HCT116 (cell line): ENCODE measurements around the gene IGSF21. TPM values are rescaled to one million over a fixed set of nuclear protein-coding genes. Genes with fewer than 3 reads are reported as not detected.
A peak's percentile ranks its signal among the peaks of the same experiment; 100 is the strongest.

ENCODE experiments used
- ATAC-seq: fragments of 200-7000 bp; cut with Tn5 transposase; 2 replicates; pipeline ENCODE4 v1.9.1; 2020; ENCODE audit warnings: mild to moderate bottlenecking, moderate library complexity
- BruUV-seq: library from RNA; stranded (reverse); fragments of 400-500 nt; replicated peaks from 2 replicates; lab custom pipeline; 2021; lab: Mats Ljungman, UMichigan
- CTCF ChIA-PET: fragments of 300-600 bp; sonication (Branson Sonifier 250); formaldehyde crosslinking; loops from one replicate; lab custom pipeline; 2021; ENCODE audit warnings: antibody characterized with exemption; lab: Charles Lee
- POLR2A ChIA-PET: fragments of 300-600, 350-600 bp; sonication (Branson Sonifier 250); formaldehyde crosslinking; loops from one replicate; lab custom pipeline; 2021; ENCODE audit warnings: antibody characterized with exemption; lab: Charles Lee
- RAD21 ChIA-PET, 2 experiments: fragments of 300-600 bp; sonication (Branson Sonifier 250); formaldehyde crosslinking; loops; one replicate each; lab custom pipeline; 2023; ENCODE audit warnings: low total read pairs in 2 of 2; ENCODE audit not compliant: uncharacterized antibody in 2 of 2, unreplicated experiment in 2 of 2, low non-redundant PET in 1 of 2; lab: Charles Lee
- DNase-seq: peaks from one replicate; pipeline ENCODE4 v3.0.0-alpha.2; 2010; ENCODE audit warnings: low read depth, low spot score
- H2AFZ ChIP-seq: fragments of 200-600 bp; shearing (Covaris generic), sonication (generic); 2 replicates; pipeline ENCODE4 v1.6.1; 2017; ENCODE audit warnings: low read depth, mixed run types, mixed read lengths, antibody characterized with exemption, low read length; ENCODE audit not compliant: poor library complexity, severe bottlenecking
- H3K27ac ChIP-seq: 2 replicates; pipeline ENCODE4 v1.5.1; 2012; ENCODE audit warnings: low read depth, low read length
- H3K27me3 ChIP-seq: fragments of 200-600 bp; sonication (generic); 2 replicates; pipeline ENCODE4 v1.6.1; 2016; ENCODE audit warnings: mixed run types, low read length, mixed read lengths; ENCODE audit not compliant: insufficient read depth
- H3K36me3 ChIP-seq, 2 experiments: fragments of 200-500 bp in 1 of 2; fragments of 200-600 bp in 1 of 2; sonication (Bioruptor generic) in 1 of 2; sonication (generic) in 1 of 2; 2 replicates each; pipeline versions ENCODE4 v1.5.1 to v1.6.1; 2014 to 2016; ENCODE audit warnings: low read length in 2 of 2, inconsistent platforms in 1 of 2, mixed read lengths in 1 of 2, mixed run types in 1 of 2; ENCODE audit not compliant: insufficient read depth in 2 of 2, control insufficient read depth in 1 of 2
- H3K4me1 ChIP-seq, 2 experiments: fragments of 200-600 bp in 1 of 2; sonication (generic) in 1 of 2; 2 replicates each; pipeline versions ENCODE4 v1.5.1 to v1.6.1; 2012 to 2017; ENCODE audit warnings: low read length in 2 of 2, inconsistent platforms in 1 of 2, mild to moderate bottlenecking in 1 of 2, mixed read lengths in 1 of 2, mixed run types in 1 of 2, moderate library complexity in 1 of 2; ENCODE audit not compliant: insufficient read depth in 2 of 2, control insufficient read depth in 1 of 2
- H3K4me2 ChIP-seq: fragments of 200-600 bp; sonication (generic); 2 replicates; pipeline ENCODE4 v1.6.1; 2017; ENCODE audit warnings: mixed run types, low read length, mixed read lengths
- H3K4me3 ChIP-seq, 2 experiments: fragments of 200-600 bp in 1 of 2; sonication (generic) in 1 of 2; replicated peaks in 1 of 2; 2 replicates each; pipeline ENCODE4 v1.5.1; 2011 to 2016; ENCODE audit warnings: low read length in 2 of 2, control low read depth in 1 of 2, low read depth in 1 of 2, mild to moderate bottlenecking in 1 of 2, mixed read lengths in 1 of 2, mixed run types in 1 of 2
- H3K79me2 ChIP-seq: fragments of 200-600 bp; sonication (generic); 2 replicates; pipeline ENCODE4 v1.6.1; 2017; ENCODE audit warnings: mild to moderate bottlenecking, mixed run types, low read length, moderate library complexity, mixed read lengths; ENCODE audit not compliant: insufficient read depth
- H3K9ac ChIP-seq: fragments of 200-600 bp; sonication (generic); 2 replicates; pipeline ENCODE4 v1.6.1; 2016; ENCODE audit warnings: low read length, mixed read lengths
- H3K9me2 ChIP-seq: fragments of 200-600 bp; sonication (generic), shearing (Covaris generic); 2 replicates; pipeline ENCODE4 v1.6.1; 2017; ENCODE audit warnings: mixed run types, mild to moderate bottlenecking, moderate library complexity; ENCODE audit not compliant: insufficient read depth
- H3K9me3 ChIP-seq, 2 experiments: fragments of 200-500 bp in 1 of 2; fragments of 200-600 bp in 1 of 2; sonication (Bioruptor generic) in 1 of 2; sonication (generic) in 1 of 2; 2 replicates each; pipeline ENCODE4 v1.6.1; 2014 to 2017; ENCODE audit warnings: low read length in 2 of 2, mixed read lengths in 2 of 2, inconsistent platforms in 1 of 2, low read depth in 1 of 2, mild to moderate bottlenecking in 1 of 2, mixed run types in 1 of 2, moderate library complexity in 1 of 2; ENCODE audit not compliant: control insufficient read depth in 1 of 2, insufficient read depth in 1 of 2
- H4K20me1 ChIP-seq: fragments of 200-600 bp; sonication (generic), shearing (Covaris generic); 2 replicates; pipeline ENCODE4 v1.6.1; 2017; ENCODE audit warnings: mixed run types, mild to moderate bottlenecking, moderate library complexity; ENCODE audit not compliant: insufficient read depth
- CBX3 ChIP-seq: IDR thresholded peaks from 2 replicates; pipeline ENCODE4 v1.6.1; 2012; ENCODE audit warnings: low read depth
- RAD21 ChIP-seq: IDR thresholded peaks from 2 replicates; pipeline ENCODE4 v1.6.1; 2012; ENCODE audit warnings: low read depth, mild to moderate bottlenecking
- SRF ChIP-seq: IDR thresholded peaks from 2 replicates; pipeline ENCODE4 v1.6.1; 2012; ENCODE audit warnings: low read depth
- TCF7L2 ChIP-seq: IDR thresholded peaks from 2 replicates; pipeline ENCODE4 v1.7.0; 2011; ENCODE audit warnings: borderline replicate concordance, inconsistent platforms; ENCODE audit not compliant: insufficient read depth, insufficient read length; ENCODE audit errors: extremely low read depth
- ZFX ChIP-seq: fragments of 450-650 bp; IDR thresholded peaks from 2 replicates; pipeline ENCODE4 v1.6.1; 2017
- intact Hi-C: fragments of 100-400 bp; cut with micrococcal nuclease; formaldehyde crosslinking; loops from 2 replicates; pipeline ENCODE4 v1.10.0; 2022
- total RNA-seq: library from RNA; stranded (reverse); gene quantifications from one replicate; pipeline ENCODE4 v1.2.1, GENCODE V29; 2021; ENCODE audit not compliant: unreplicated experiment

Gene IGSF21
- total RNA-seq, 1 experiment from 2014 or later: not detected

DNA sequence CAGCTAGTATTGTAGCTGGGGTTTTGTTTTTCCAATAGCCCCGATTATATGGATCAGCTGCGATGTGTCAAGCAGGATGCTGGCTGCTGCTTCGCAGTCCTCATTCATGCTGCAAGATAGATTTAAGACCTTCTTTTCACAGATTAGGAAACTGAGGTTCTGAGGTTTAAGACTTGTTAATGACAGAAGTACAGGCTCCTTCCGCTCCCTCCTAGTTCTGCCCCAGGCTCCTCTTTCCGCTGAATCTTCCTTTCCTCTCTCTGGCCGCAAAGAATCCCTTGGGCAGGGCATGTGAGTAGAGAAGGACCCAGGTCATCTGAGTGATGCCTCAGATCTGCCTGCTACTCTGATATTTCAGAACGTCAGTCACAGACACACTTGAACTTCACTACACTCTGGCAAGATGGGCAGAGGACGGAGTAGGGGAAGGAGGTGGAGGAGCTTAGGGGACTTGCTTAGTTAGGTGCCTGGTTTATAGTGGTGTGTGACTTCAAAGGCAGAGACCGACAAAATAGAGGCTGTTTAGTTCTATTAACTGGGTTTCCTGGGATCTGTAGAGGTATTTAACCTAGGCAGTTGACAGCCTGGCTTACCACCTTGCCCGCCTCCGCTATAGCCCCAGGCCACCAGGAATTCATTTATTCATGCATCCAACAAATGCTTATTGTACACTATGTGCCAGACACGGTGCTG lies 4.2 kb downstream of the IGSF21 start:
- Histone ChIP-seq H3K36me3 (no peaks in the 10 kb centered on the region), H3K4me3 (no peak overlapping the region), H3K9me2 (no peaks in the 10 kb centered on the region), H3K27me3 (peaks cover 13% of the 10 kb centered on the region), H3K27ac (no peak overlapping the region), H3K4me1 (no peaks in the 10 kb centered on the region), H3K79me2 (no peaks in the 10 kb centered on the region), H4K20me1 (no peaks in the 10 kb centered on the region), H3K9ac (no peak overlapping the region), H2AFZ (no peak overlapping the region), H3K9me3 (no peaks in the 10 kb centered on the region), H3K4me2 (no peak overlapping the region)
- BruUV-seq: no TSS peak
- POLR2A ChIA-PET: no interaction called here
- RAD21 ChIA-PET: no interaction called here
- DNase-seq (no peak), ATAC-seq (no peak)
- TF ChIP-seq TCF7L2 (peak; percentile 26), SRF (no peak), CBX3 (no peak)
- intact Hi-C loops: no loop called here
- CTCF ChIA-PET: no interaction called here

DNA sequence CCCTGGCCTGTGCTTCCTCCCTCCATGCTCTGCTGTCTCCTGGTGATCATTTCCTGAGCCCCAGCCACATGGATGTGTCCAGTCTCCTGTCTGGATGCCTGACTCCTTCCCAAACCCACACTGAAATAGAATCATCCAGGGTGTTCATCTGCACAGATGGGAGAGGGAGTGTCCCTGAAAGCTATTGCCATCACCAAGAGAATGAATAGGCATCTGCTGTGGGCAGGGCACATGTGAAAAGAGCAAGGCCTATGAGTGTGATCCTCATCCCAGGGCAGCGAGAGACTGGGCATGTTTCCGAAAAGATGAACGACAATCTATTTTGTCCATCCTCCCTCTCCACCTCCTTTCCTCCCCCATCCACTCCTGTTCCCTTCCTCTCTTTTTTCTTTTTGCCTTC lies 5.0 kb downstream of the IGSF21 start:
- H3K27me3 ChIP-seq: peaks cover 18% of the 10 kb centered on the region

More for the DNA sequence above, 5.0 kb downstream of the IGSF21 start:
- no peak overlapping the region for H3K27ac ChIP-seq
- CTCF ChIA-PET: no interaction called here
- no peaks in the 10 kb centered on the region for H3K9me2 ChIP-seq
- RAD21 ChIA-PET: no interaction called here
- no peaks in the 10 kb centered on the region for H3K79me2 ChIP-seq
- H4K20me1 ChIP-seq: no peaks in the 10 kb centered on the region
- POLR2A ChIA-PET: no interaction called here
- no peak overlapping the region for H3K4me3 ChIP-seq
- 0 out of 2 replicates have a peak, but pooled peaks have one; percentile 13 for TF ChIP-seq ZFX
- TF ChIP-seq RAD21: no peak
- no peaks in the 10 kb centered on the region for H3K4me1 ChIP-seq
- intact Hi-C loops: no loop called here
- no TSS peak for BruUV-seq
- DNase-seq: no peak
- no peaks in the 10 kb centered on the region for H3K9me3 ChIP-seq
- ATAC-seq: no peak
- H3K36me3 ChIP-seq: no peaks in the 10 kb centered on the region
- no peak overlapping the region for H2AFZ ChIP-seq
- H3K4me2 ChIP-seq: no peak overlapping the region
- no peak overlapping the region for H3K9ac ChIP-seq
